ENCODE data around the gene SLC12A6. TPM values are rescaled to one million over a fixed set of nuclear protein-coding genes. Genes with fewer than 3 reads are reported as not detected.

Gene SLC12A6
- total and polyA plus RNA-seq, 8 donors, result 25.3 to 47.4 (median 29.7) TPM

DNA sequence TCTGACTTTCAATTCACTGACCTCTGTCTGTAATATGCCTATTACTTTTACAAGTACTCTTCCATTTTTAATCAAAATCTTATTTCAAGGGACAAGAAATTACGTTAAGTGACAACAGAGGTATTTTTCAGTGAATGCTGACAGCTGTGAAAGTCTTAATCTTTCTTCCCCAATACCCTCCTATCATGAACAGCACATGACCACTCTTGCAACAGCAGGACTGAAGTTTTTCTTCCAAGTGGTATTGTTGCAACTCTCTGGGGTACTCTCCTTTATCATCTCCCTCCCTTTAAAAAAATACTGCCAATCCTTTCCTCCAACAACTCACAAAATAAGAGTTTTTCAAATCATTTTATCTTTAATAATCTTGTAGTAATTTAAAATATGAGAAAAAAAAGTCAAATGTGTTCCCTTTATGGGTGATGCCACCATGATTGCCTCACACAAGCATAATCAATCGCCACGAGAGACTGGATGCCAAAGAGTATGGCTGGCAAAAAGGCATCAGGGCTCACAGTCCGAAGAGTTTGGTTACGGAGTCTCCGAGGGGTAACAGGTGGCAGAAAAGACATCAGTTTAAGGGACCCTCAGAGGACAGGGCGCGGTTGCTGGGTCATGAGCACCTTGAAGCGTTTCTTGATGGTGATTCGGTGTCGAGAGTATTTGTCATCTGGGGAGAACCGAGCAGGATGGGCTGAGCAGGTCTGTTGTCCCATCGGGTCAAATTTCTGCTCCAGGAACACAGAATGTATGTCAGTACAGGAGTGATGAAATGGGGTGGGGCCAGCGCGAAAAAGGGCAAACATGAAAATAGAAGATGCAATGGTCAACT lies 4.0 kb upstream of the SLC12A6 start:
- Histone ChIP-seq H3K4me1 (peaks cover 5 to 46% of the 10 kb centered on the region in 2 donors), H3K9me3 (no peaks in the 10 kb centered on the region), H3K36me3 (peaks cover 0 to 35% of the 10 kb centered on the region in 2 donors), H3K27me3 (no peaks in the 10 kb centered on the region), H3K27ac (peak overlapping the region in 1 of 2 donors; percentile 88), H3K4me3 (peak overlapping the region; percentile 60 to 66)
- TF ChIP-seq, protein P1, sequence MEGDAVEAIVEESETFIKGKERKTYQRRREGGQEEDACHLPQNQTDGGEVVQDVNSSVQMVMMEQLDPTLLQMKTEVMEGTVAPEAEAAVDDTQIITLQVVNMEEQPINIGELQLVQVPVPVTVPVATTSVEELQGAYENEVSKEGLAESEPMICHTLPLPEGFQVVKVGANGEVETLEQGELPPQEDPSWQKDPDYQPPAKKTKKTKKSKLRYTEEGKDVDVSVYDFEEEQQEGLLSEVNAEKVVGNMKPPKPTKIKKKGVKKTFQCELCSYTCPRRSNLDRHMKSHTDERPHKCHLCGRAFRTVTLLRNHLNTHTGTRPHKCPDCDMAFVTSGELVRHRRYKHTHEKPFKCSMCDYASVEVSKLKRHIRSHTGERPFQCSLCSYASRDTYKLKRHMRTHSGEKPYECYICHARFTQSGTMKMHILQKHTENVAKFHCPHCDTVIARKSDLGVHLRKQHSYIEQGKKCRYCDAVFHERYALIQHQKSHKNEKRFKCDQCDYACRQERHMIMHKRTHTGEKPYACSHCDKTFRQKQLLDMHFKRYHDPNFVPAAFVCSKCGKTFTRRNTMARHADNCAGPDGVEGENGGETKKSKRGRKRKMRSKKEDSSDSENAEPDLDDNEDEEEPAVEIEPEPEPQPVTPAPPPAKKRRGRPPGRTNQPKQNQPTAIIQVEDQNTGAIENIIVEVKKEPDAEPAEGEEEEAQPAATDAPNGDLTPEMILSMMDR (IDR thresholded peaks at IDR 0.05), result no peak
- DNase-seq (no peak), ATAC-seq (no peak)
- intact Hi-C loops (cut with DNase I), result no loop called here

DNA sequence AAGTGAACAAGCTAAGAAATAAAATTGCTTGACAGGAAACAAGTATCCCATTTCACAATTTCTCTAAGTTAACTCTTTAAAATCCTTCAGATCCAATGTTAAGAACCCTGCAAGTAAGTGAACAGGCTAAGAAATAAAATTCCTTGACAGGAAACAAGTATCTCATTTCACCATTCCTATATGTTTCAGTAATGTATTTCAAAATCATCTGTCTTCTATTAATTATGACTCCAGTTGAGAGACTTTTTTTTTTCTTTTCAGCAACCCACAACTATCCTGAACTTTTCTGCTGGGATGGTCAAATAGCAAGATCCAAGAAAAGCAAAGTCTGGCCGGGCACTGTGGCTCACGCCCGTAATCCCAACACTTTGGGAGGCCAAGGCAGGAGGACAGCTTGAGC lies 2.4 kb upstream of the SLC12A6 start:
- no peak overlapping the region for H3K4me3 ChIP-seq
- no peak for DNase-seq
- H3K36me3 ChIP-seq, result peaks cover 0 to 35% of the 10 kb centered on the region in 2 donors
- H3K9me3 ChIP-seq, result no peaks in the 10 kb centered on the region
- intact Hi-C loops (cut with DNase I), result loop anchor here in 1 of 2 donors (10.0 kb wide), 1 partner anchor 95 kb away; no protein-coding TSS in a partner anchor
- H3K27me3 ChIP-seq, result no peaks in the 10 kb centered on the region
- H3K27ac ChIP-seq, result no peak overlapping the region
- H3K4me1 ChIP-seq, result peaks cover 6 to 61% of the 10 kb centered on the region in 2 donors
- TF ChIP-seq, protein P1 (IDR thresholded peaks at IDR 0.05), result no peak
- ATAC-seq, result no peak

DNA sequence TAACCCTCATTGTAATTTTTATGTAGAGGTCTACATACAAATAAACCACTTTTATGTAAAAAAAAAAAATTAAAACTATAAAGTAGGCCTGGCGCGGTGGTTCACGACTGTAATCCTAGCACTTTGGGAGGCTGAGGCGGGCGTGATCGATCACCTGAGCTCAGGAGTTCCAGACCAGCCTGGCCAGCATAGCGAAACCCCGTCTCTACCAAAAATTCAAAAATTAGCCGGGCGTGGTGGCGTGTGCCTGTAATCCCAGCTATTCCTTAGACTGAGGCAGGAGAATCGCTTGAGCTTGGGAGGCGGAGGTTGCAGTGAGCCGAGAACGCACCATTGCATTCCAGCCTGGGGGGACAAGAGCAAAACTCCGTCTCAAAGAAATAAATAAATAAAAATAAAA lies 766 bp upstream of the SLC12A6 start:
- intact Hi-C loops (cut with DNase I), result loop anchor here in 1 of 2 donors (10.0 kb wide), 1 partner anchor 94 kb away; no protein-coding TSS in a partner anchor
- Histone ChIP-seq H3K27me3 (no peaks in the 10 kb centered on the region), H3K36me3 (peaks cover 0 to 35% of the 10 kb centered on the region in 2 donors), H3K4me3 (peak overlapping the region; percentile 85 to 88), H3K4me1 (peaks cover 16 to 76% of the 10 kb centered on the region in 2 donors), H3K9me3 (no peaks in the 10 kb centered on the region), H3K27ac (peak overlapping the region; percentile 87 to 98)
- DNase-seq (no peak), ATAC-seq (no peak)
- TF ChIP-seq, protein P1 (IDR thresholded peaks at IDR 0.05), result no peak

DNA sequence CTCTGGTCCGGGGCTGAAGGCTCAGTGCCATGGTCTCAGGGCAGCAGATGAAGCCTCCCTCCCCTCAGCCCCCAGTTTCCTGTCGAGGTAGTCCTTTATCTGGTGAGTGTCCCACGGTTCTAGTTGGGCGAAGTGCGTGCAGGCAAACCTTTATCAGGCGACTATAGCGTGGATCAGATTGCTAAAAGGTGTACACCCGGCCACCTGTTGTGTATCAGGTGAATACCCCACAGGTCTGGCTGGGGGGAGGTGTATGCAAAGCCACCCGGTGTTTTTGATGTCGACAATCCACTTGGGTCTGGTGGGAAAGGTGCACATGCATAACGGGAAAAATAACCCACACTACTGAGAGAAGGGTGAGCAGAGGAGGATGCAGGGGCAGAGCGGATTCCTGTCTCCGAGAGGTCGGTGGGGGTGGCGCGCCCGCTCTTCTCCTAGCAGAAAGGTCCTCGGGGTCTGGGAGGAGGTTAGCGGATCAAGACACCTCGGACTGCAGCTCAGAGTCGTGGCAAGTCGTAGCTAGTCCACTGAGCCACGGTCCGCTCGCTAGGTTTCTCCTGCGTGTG lies 507 bp downstream of the SLC12A6 start:
- Histone ChIP-seq H3K9me3 (no peaks in the 10 kb centered on the region), H3K36me3 (peaks cover 0 to 35% of the 10 kb centered on the region in 2 donors), H3K4me3 (peak overlapping the region; percentile 85 to 88), H3K27ac (peak overlapping the region; percentile 87 to 98), H3K27me3 (no peaks in the 10 kb centered on the region), H3K4me1 (peaks cover 16 to 85% of the 10 kb centered on the region in 2 donors)
- DNase-seq (peak in 2 of 4 donors; percentile 12 to 24), ATAC-seq (peak; percentile 28)
- intact Hi-C loops (cut with DNase I), result loop anchor here in 1 of 2 donors (10.0 kb wide), 1 partner anchor 92 kb away; no protein-coding TSS in a partner anchor
- TF ChIP-seq, protein P1 (IDR thresholded peaks at IDR 0.05), result no peak

Data from left lung (tissue), 10 donors.